IMR-90 (cell line): ENCODE measurements around the gene TMSB10. TPM values are rescaled to one million over a fixed set of nuclear protein-coding genes. Genes with fewer than 3 reads are reported as not detected.

Experiments used
- ATAC-seq: fragments of 200-7000 bp; cut with Tn5 transposase; 2 replicates; pipeline ENCODE4 v1.9.1; 2020; ENCODE audit warnings: low read depth, mild to moderate bottlenecking, moderate library complexity
- BruUV-seq: library from RNA; stranded (reverse); fragments of 400-500 nt; replicated peaks from 2 replicates; lab custom pipeline; 2021; lab: Mats Ljungman, UMichigan
- CTCF ChIA-PET: fragments of 300-600 bp; formaldehyde crosslinking; extraction: SDS; loops from one replicate; lab custom pipeline; 2021; ENCODE audit warnings: antibody characterized with exemption; lab: Yijun Ruan, JAX
- POLR2A ChIA-PET: fragments of 300-600 bp; sonication (Branson Sonifier 250); formaldehyde crosslinking; loops from one replicate; lab custom pipeline; 2022; ENCODE audit warnings: antibody characterized with exemption; ENCODE audit not compliant: unreplicated experiment; lab: Charles Lee
- DNase-seq: peaks from one replicate; pipeline ENCODE4 v3.0.0; 2013
- H2AFZ ChIP-seq: replicated peaks from 2 replicates; pipeline ENCODE3; 2013; ENCODE audit warnings: low read length, mild to moderate bottlenecking; ENCODE audit not compliant: poor library complexity
- H2AK5ac ChIP-seq: 2 replicates; pipeline ENCODE4 v1.6.1; 2013; ENCODE audit warnings: low read depth, low read length, inconsistent platforms
- H2AK9ac ChIP-seq: replicated peaks from 2 replicates; pipeline ENCODE3; 2013; ENCODE audit warnings: mild to moderate bottlenecking, low read depth, low read length, moderate library complexity; ENCODE audit not compliant: poor library complexity
- H2BK120ac ChIP-seq: 2 replicates; pipeline ENCODE4 v1.6.1; 2013; ENCODE audit warnings: low read depth, low read length, inconsistent platforms
- H2BK15ac ChIP-seq: 3 replicates; pipeline ENCODE4 v1.6.1; 2013; ENCODE audit warnings: low read depth, low read length, inconsistent platforms
- H2BK20ac ChIP-seq: 2 replicates; pipeline ENCODE4 v1.6.1; 2013; ENCODE audit warnings: low read depth, mild to moderate bottlenecking, inconsistent platforms, low read length, moderate library complexity
- H2BK5ac ChIP-seq: 2 replicates; pipeline ENCODE4 v1.6.1; 2013; ENCODE audit warnings: mild to moderate bottlenecking, low read depth, low read length, inconsistent platforms; ENCODE audit not compliant: poor library complexity, severe bottlenecking
- H3K14ac ChIP-seq: replicated peaks from 2 replicates; pipeline ENCODE4 v1.6.1; 2013; ENCODE audit warnings: low read depth, low read length, inconsistent platforms
- H3K18ac ChIP-seq: 2 replicates; pipeline ENCODE4 v1.6.1; 2013; ENCODE audit warnings: low read depth, low read length, control low read depth
- H3K23ac ChIP-seq: 2 replicates; pipeline ENCODE4 v1.6.1; 2013; ENCODE audit warnings: low read depth, low read length, inconsistent platforms
- H3K27ac ChIP-seq: 2 replicates; pipeline ENCODE4 v1.5.1; 2013; ENCODE audit warnings: mild to moderate bottlenecking, control low read depth, low read length; ENCODE audit not compliant: insufficient read depth
- H3K27me3 ChIP-seq: 2 replicates; pipeline ENCODE4 v1.6.1; 2013; ENCODE audit warnings: low read length; ENCODE audit not compliant: control insufficient read depth, insufficient read depth
- H3K36me3 ChIP-seq: 2 replicates; pipeline ENCODE4 v1.6.1; 2013; ENCODE audit warnings: low read length, mixed read lengths; ENCODE audit not compliant: control insufficient read depth, insufficient read depth
- H3K4ac ChIP-seq: 2 replicates; pipeline ENCODE4 v1.6.1; 2013; ENCODE audit warnings: low read depth, low read length, inconsistent platforms
- H3K4me1 ChIP-seq: 2 replicates; pipeline ENCODE4 v1.6.1; 2013; ENCODE audit warnings: low read length, mixed read lengths; ENCODE audit not compliant: control insufficient read depth, insufficient read depth
- H3K4me2 ChIP-seq: 2 replicates; pipeline ENCODE4 v1.6.1; 2013; ENCODE audit warnings: low read depth, mild to moderate bottlenecking, control low read depth, low read length, moderate library complexity
- H3K4me3 ChIP-seq: 2 replicates; pipeline ENCODE4 v1.5.1; 2013; ENCODE audit warnings: low read depth, mild to moderate bottlenecking, control low read depth, low read length, moderate library complexity; ENCODE audit not compliant: insufficient read depth
- H3K56ac ChIP-seq: 2 replicates; pipeline ENCODE4 v1.6.1; 2013; ENCODE audit warnings: low read length, inconsistent platforms; ENCODE audit not compliant: insufficient read depth; ENCODE audit errors: extremely low read depth
- H3K79me1 ChIP-seq, 2 experiments: 2 replicates each; pipeline ENCODE4 v1.6.1; 2013; ENCODE audit warnings: low read length in 2 of 2, inconsistent platforms in 1 of 2, low read depth in 1 of 2
- H3K9ac ChIP-seq: 2 replicates; pipeline ENCODE4 v1.6.1; 2013; ENCODE audit warnings: low read depth, low read length, control low read depth
- H3K9me1 ChIP-seq: 2 replicates; pipeline ENCODE4 v1.6.1; 2013; ENCODE audit warnings: low read length, inconsistent platforms; ENCODE audit not compliant: insufficient read depth
- H3K9me3 ChIP-seq: 2 replicates; pipeline ENCODE4 v1.6.1; 2013; ENCODE audit warnings: low read length; ENCODE audit not compliant: control insufficient read depth, insufficient read depth
- H4K20me1 ChIP-seq: 2 replicates; pipeline ENCODE4 v1.6.1; 2013; ENCODE audit warnings: low read length, inconsistent platforms; ENCODE audit not compliant: insufficient read depth
- H4K5ac ChIP-seq: 2 replicates; pipeline ENCODE4 v1.6.1; 2013; ENCODE audit warnings: mild to moderate bottlenecking, low read depth, low read length, control low read depth
- H4K8ac ChIP-seq, 2 experiments: 2 replicates each; pipeline ENCODE4 v1.6.1; 2013; ENCODE audit warnings: low read depth in 2 of 2, low read length in 2 of 2, control low read depth in 1 of 2, inconsistent platforms in 1 of 2
- H4K91ac ChIP-seq: 2 replicates; pipeline ENCODE4 v1.6.1; 2013; ENCODE audit warnings: low read depth, low read length, inconsistent platforms; ENCODE audit not compliant: insufficient read depth
- BHLHE40 ChIP-seq: fragments of 150-350 bp; IDR thresholded peaks from 2 replicates; pipeline ENCODE4 v1.6.1; 2016; ENCODE audit warnings: mild to moderate bottlenecking, low read depth, low read length
- CEBPB ChIP-seq: IDR thresholded peaks from 2 replicates; pipeline ENCODE4 v1.6.1; 2012; ENCODE audit warnings: low read depth, low read length, improper control_type of control experiment
- CHD1 ChIP-seq: IDR thresholded peaks from 2 replicates; pipeline ENCODE4 v1.6.1; 2012; ENCODE audit warnings: low read depth, low read length, improper control_type of control experiment
- FOS ChIP-seq: fragments of 150-350 bp; IDR thresholded peaks from 2 replicates; pipeline ENCODE4 v1.6.1; 2016; ENCODE audit warnings: low read depth, low read length
- MAFK ChIP-seq: IDR thresholded peaks from 2 replicates; pipeline ENCODE4 v1.6.1; 2012; ENCODE audit warnings: low read depth, low read length, improper control_type of control experiment
- MAZ ChIP-seq: IDR thresholded peaks from 2 replicates; pipeline ENCODE4 v1.6.1; 2012; ENCODE audit warnings: low read depth, mild to moderate bottlenecking, low read length, improper control_type of control experiment, moderate library complexity, borderline replicate concordance
- MXI1 ChIP-seq: IDR thresholded peaks from 2 replicates; pipeline ENCODE4 v1.6.1; 2012; ENCODE audit warnings: low read depth, mild to moderate bottlenecking, low read length, moderate library complexity, borderline replicate concordance
- NFE2L2 ChIP-seq: fragments of 150-350 bp; IDR thresholded peaks from 2 replicates; pipeline ENCODE4 v1.6.1; 2016; ENCODE audit warnings: low read depth, mild to moderate bottlenecking, low read length
- POLR2A ChIP-seq: IDR thresholded peaks from 2 replicates; pipeline ENCODE4 v1.6.1; 2012; ENCODE audit warnings: mild to moderate bottlenecking, low read depth, low read length
- RAD21 ChIP-seq: IDR thresholded peaks from 2 replicates; pipeline ENCODE4 v1.6.1; 2012; ENCODE audit warnings: low read length, improper control_type of control experiment
- RCOR1 ChIP-seq: IDR thresholded peaks from 2 replicates; pipeline ENCODE4 v1.6.1; 2012; ENCODE audit warnings: mild to moderate bottlenecking, low read length, improper control_type of control experiment; ENCODE audit not compliant: insufficient replicate concordance
- RFX5 ChIP-seq: IDR thresholded peaks from 2 replicates; pipeline ENCODE4 v1.8.0; 2012; ENCODE audit warnings: low read depth, mild to moderate bottlenecking, low read length, moderate library complexity
- SMC3 ChIP-seq: fragments of 150-350 bp; IDR thresholded peaks from 2 replicates; pipeline ENCODE4 v1.6.1; 2016; ENCODE audit warnings: low read depth, mild to moderate bottlenecking, antibody characterized with exemption, low read length, moderate library complexity
- WGBS, 2 experiments: methylation state at CpG; one replicate each; pipeline versions ENCODE4 v1.1.5 to v1.1.7; 2013; ENCODE audit warnings: missing lambda C conversion rate in 2 of 2; ENCODE audit not compliant: insufficient read length in 1 of 2; ENCODE audit errors: extremely low coverage in 2 of 2; 5-methylcytosine and 5-hydroxymethylcytosine counted together
- dilution Hi-C: fragments of 300-500 bp; cut with HindIII; formaldehyde crosslinking; loops from one replicate; pipeline ENCODE4 v1.14.3; 2018; ENCODE audit warnings: low sequenced_read_pairs; ENCODE audit not compliant: unreplicated experiment
- in situ Hi-C: fragments of 300-500 bp; cut with MboI; formaldehyde crosslinking; loops from 3 replicates; pipeline ENCODE4 v1.14.3; 2019; ENCODE audit warnings: low sequenced_read_pairs, inconsistent platforms, mixed read lengths
- intact Hi-C: fragments of 100-400 bp; cut with micrococcal nuclease; formaldehyde crosslinking; loops from 2 replicates; pipeline ENCODE4 v1.10.0; 2022
- polyA plus RNA-seq, 3 experiments: library from polyadenylated mRNA; depleted of rRNA; stranded (reverse); fragments of >200 nt; gene quantifications; 2 replicates each; pipeline ENCODE4 v1.2.3, GENCODE V29; 2012; ENCODE audit warnings: low replicate concordance in 1 of 3
- total RNA-seq: library from RNA; depleted of rRNA; stranded (reverse); fragments of >200 nt; gene quantifications from 2 replicates; pipeline ENCODE4 v1.2.3, GENCODE V29; 2012
- TF ChIP-seq, protein P1 (sequence below): fragments of 150-350 bp; IDR thresholded peaks from 2 replicates; pipeline ENCODE4 v1.6.1; 2017; ENCODE audit warnings: mild to moderate bottlenecking, antibody characterized with exemption, low read length, low read depth
- TF ChIP-seq, protein P2 (sequence below): fragments of 150-350 bp; IDR thresholded peaks from 2 replicates; pipeline ENCODE4 v1.6.1; 2016; ENCODE audit warnings: low read depth, mild to moderate bottlenecking, low read length, moderate library complexity, borderline replicate concordance
- TF ChIP-seq, protein P3 (sequence below): conservative IDR thresholded peaks from 2 replicates; pipeline ENCODE4 v1.5.1; 2012; ENCODE audit warnings: mild to moderate bottlenecking, low read depth, low read length, improper control_type of control experiment

Gene TMSB10
- total and polyA plus RNA-seq, 2 of the 4 experiments (the other 2 are of a cell fraction): 3,620 to 5,527 TPM

DNA sequence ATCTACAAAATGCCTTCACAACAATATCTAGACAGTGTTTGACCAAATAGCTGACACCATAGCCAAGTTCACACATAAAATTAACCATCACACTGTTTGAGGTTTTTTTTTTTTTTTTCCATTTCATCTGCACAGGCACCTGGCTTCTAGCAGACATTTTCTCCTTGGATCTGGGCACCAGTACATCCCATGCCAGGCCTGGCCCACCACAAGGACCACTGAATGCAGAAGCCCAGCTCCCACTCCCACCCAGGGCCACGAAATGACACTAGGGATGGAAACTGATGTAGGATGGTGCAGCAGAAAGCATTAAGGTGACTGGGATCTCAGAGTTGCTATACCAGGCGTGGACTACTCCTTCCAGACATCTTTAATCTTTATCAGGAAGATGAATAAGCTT is 13.0 kb downstream of the TMSB10 start:
- Histone ChIP-seq H3K18ac (peak overlapping the region; percentile 79), H2BK5ac (peak overlapping the region; percentile 97), H3K4me3 (no peak overlapping the region), H2BK15ac (no peak overlapping the region; the same call in 1 of the 3 replicates), H3K27me3 (no peaks in the 10 kb centered on the region), H3K9me1 (peaks cover 3% of the 10 kb centered on the region; the same call in 1 of the 2 replicates), H3K4ac (peak overlapping the region; percentile 93), H3K9me3 (no peaks in the 10 kb centered on the region), H3K79me1 (peaks cover 11 to 15% of the 10 kb centered on the region in 2 experiments), H4K91ac (peak overlapping the region; percentile 92), H3K4me2 (no peak overlapping the region), H2AFZ (peak overlapping the region; percentile 77), H2AK5ac (peak overlapping the region; percentile 97), H3K23ac (peak overlapping the region; percentile 86), H3K14ac (peak overlapping the region; percentile 95), H2BK120ac (peak overlapping the region; percentile 98), H3K4me1 (peaks cover 8% of the 10 kb centered on the region; the same call in 1 of the 2 replicates), H4K8ac (peak overlapping the region; percentile 68 to 92; a peak in 3 of 4 replicates), H3K56ac (no peak overlapping the region), H2BK20ac (peak overlapping the region; percentile 87), H4K20me1 (no peaks in the 10 kb centered on the region), H3K27ac (peak overlapping the region; percentile 41), H2AK9ac (peak overlapping the region; percentile 97), H3K9ac (no peak overlapping the region), H3K36me3 (no peaks in the 10 kb centered on the region), H4K5ac (peak overlapping the region; percentile 78; the same call in 1 of the 2 replicates)
- TF ChIP-seq CHD1: no peak
- TF ChIP-seq MAFK: no peak
- TF ChIP-seq NFE2L2: no peak
- TF ChIP-seq MXI1: no peak
- TF ChIP-seq MAZ: no peak
- TF ChIP-seq SMC3: no peak
- no peak for TF ChIP-seq BHLHE40
- no peak for TF ChIP-seq RCOR1
- TF ChIP-seq, protein P1, sequence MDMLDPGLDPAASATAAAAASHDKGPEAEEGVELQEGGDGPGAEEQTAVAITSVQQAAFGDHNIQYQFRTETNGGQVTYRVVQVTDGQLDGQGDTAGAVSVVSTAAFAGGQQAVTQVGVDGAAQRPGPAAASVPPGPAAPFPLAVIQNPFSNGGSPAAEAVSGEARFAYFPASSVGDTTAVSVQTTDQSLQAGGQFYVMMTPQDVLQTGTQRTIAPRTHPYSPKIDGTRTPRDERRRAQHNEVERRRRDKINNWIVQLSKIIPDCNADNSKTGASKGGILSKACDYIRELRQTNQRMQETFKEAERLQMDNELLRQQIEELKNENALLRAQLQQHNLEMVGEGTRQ: no peak
- TF ChIP-seq RFX5: no peak
- TF ChIP-seq, protein P2, sequence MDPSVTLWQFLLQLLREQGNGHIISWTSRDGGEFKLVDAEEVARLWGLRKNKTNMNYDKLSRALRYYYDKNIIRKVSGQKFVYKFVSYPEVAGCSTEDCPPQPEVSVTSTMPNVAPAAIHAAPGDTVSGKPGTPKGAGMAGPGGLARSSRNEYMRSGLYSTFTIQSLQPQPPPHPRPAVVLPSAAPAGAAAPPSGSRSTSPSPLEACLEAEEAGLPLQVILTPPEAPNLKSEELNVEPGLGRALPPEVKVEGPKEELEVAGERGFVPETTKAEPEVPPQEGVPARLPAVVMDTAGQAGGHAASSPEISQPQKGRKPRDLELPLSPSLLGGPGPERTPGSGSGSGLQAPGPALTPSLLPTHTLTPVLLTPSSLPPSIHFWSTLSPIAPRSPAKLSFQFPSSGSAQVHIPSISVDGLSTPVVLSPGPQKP: no peak
- TF ChIP-seq FOS: no peak
- no peak for TF ChIP-seq CEBPB
- TF ChIP-seq, protein P3, sequence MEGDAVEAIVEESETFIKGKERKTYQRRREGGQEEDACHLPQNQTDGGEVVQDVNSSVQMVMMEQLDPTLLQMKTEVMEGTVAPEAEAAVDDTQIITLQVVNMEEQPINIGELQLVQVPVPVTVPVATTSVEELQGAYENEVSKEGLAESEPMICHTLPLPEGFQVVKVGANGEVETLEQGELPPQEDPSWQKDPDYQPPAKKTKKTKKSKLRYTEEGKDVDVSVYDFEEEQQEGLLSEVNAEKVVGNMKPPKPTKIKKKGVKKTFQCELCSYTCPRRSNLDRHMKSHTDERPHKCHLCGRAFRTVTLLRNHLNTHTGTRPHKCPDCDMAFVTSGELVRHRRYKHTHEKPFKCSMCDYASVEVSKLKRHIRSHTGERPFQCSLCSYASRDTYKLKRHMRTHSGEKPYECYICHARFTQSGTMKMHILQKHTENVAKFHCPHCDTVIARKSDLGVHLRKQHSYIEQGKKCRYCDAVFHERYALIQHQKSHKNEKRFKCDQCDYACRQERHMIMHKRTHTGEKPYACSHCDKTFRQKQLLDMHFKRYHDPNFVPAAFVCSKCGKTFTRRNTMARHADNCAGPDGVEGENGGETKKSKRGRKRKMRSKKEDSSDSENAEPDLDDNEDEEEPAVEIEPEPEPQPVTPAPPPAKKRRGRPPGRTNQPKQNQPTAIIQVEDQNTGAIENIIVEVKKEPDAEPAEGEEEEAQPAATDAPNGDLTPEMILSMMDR: no peak
- TF ChIP-seq POLR2A: no peak
- TF ChIP-seq RAD21: no peak
- no peak for DNase-seq
- intact Hi-C loops: no loop called here
- in situ Hi-C loops: no loop called here
- dilution Hi-C loops: no loop called here
- no peak for ATAC-seq
- POLR2A ChIA-PET: no interaction called here
- WGBS, 2 experiments: no CpG with 5 or more reads among the region's 2 CpGs
- BruUV-seq: no TSS peak
- CTCF ChIA-PET: no interaction called here
